C4-2B (cell line): ENCODE measurements around the gene OR2V2.

Source experiments
- H3K27ac ChIP-seq: fragments of 450-650 bp; 2 replicates; pipeline ENCODE4 v1.5.1; 2017
- ZFX ChIP-seq: fragments of 450-650 bp; IDR thresholded peaks from 2 replicates; pipeline ENCODE4 v1.6.1; 2017
- TF ChIP-seq, protein P1 (sequence below): fragments of 450-650 bp; conservative IDR thresholded peaks from 2 replicates; pipeline ENCODE4 v1.5.1; 2017; ENCODE audit warnings: mild to moderate bottlenecking

Gene OR2V2

DNA sequence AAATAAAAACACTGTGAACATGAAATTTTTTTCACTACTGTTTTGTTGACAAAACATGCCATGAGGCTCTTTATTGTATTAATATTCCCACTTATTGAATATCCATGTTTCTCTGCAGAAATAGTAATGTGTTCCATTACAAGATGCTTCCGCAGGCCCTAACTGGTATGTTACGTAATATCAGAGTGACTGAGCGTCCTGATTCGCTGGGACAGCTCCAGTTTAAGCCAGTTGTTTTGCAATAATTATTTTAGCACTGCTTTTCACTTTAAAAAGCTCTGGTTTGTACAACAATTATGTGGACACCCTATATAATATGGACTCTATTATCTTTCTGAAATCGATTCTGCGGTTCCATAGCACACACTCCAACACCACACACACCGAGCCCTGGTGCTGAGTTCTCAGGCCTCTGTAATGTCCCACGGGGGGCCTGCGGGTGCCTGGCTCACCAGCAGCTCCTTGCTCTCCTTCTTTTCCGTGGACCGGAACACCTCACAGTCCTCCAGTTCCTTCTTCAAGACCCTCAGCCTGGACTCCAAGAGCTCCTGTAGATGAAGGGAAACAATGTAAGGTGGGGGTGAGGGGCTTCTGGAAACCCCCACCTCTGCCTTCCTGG lies 55.8 kb downstream of the OR2V2 start:
- H3K27ac ChIP-seq: no peak overlapping the region
- TF ChIP-seq, protein P1, sequence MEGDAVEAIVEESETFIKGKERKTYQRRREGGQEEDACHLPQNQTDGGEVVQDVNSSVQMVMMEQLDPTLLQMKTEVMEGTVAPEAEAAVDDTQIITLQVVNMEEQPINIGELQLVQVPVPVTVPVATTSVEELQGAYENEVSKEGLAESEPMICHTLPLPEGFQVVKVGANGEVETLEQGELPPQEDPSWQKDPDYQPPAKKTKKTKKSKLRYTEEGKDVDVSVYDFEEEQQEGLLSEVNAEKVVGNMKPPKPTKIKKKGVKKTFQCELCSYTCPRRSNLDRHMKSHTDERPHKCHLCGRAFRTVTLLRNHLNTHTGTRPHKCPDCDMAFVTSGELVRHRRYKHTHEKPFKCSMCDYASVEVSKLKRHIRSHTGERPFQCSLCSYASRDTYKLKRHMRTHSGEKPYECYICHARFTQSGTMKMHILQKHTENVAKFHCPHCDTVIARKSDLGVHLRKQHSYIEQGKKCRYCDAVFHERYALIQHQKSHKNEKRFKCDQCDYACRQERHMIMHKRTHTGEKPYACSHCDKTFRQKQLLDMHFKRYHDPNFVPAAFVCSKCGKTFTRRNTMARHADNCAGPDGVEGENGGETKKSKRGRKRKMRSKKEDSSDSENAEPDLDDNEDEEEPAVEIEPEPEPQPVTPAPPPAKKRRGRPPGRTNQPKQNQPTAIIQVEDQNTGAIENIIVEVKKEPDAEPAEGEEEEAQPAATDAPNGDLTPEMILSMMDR: no peak
- no peak for TF ChIP-seq ZFX

DNA sequence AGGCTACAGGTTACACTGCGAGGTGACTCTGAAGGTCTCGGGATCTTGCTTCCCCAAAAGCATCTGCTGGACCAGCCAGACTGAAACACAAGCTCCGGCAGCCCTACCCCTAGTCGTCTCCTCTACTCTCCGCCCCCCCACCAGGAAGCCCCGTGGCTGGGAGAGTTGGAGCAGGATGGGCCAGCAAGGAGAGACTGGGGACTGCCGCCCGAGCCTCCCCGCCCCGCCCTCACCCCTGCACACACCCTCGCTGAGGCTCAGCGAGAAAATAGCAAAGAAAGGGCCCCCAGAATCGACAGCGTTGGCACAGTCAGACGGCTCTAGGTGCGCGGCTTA lies 56.4 kb downstream of the OR2V2 start:
- no peak for TF ChIP-seq ZFX
- H3K27ac ChIP-seq: no peak overlapping the region

DNA sequence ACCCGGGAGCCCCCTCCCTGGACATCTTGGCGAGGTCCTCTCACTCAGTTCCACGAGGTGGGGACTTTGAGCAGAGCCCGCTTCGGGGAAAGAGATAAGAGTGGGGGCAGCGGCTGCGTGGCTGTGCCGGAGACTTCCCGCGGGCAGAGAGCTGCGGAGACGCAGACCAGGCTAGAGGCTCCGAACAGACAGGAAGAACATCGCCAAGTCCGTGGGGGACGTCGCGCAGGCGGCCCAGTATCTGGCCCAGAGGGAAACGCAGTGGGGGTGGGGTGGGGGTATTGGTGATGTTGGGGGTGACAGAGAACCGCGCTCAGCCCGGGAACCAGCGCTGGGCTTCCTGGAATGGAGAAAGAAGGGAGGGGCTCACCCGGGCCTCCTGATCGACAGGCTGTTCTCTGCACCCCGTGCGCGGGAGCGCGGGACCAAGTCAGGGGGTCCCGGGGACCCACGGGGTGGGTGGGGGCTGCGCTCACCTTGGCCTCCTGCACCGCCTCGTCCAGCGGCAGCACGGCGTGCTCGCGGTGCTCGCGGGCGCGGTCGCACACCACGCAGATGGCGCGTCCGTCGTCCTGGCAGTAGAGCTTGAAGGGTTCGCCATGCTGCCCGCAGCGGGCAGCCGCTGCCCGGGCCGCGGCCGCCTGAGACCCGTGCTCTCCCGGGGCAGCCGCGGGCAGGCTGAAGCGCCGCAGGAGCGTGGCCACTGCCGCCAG lies 56.9 kb downstream of the OR2V2 start:
- no peak for TF ChIP-seq ZFX
- TF ChIP-seq, protein P1: no peak
- H3K27ac ChIP-seq: no peak overlapping the region; the same call in 1 of the 2 replicates

DNA sequence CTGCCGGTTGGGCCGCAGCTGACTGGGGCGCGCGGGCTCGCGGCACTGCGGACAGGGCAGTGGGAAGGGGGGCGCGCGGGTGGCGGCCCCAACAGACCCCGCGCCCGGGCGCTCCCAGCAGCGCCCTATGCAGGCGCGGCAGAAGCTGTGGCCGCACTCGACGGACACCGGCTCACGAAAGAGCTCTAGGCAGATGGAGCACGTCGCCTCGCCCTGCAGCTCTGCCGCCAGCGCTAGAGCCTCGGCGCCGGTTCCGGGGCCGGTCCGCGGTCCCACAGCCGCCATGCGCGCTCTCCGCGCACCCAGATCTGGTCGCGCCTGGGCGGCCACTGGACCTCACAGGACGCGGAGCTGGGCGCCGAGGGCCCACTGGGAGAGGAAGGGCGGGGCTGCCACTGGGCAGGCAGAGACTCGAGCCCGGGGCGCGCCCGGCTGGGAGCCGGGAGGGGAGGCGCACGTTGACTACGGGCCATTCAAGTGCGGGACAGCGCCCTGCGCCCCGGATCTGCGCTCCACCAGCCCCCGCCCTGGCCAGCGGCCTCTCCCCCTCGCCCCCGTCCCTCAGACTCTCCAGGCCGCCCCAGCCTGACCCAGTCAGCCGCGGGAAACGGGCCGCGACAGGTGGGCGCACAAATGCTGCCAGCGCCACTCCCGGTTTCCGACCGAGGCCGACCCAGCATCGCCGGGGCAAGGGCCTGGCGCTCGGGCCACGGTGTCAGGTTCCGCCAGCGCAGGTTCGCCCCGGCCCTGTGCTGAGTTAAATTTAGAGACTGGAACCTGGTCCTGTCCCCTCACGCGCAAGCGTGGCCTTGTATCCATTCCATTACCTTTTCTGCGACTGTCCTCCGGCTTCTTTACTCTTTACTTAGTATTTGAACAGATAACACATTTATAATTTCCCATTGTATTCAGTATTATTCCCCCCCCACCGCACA lies 57.7 kb downstream of the OR2V2 start, which contains the start of gene TRIM7:
TRIM7 (minus strand) TSS at position 371 of the 935 bp plus-strand sequence; CDS start at position 285, 86 bp downstream.
- 0 out of 2 replicates have a peak, but pooled peaks have one; percentile 25 for TF ChIP-seq ZFX
- TF ChIP-seq, protein P1: no peak
- H3K27ac ChIP-seq: no peak within 1 kb of the TSS; the same call in 1 of the 2 replicates

DNA sequence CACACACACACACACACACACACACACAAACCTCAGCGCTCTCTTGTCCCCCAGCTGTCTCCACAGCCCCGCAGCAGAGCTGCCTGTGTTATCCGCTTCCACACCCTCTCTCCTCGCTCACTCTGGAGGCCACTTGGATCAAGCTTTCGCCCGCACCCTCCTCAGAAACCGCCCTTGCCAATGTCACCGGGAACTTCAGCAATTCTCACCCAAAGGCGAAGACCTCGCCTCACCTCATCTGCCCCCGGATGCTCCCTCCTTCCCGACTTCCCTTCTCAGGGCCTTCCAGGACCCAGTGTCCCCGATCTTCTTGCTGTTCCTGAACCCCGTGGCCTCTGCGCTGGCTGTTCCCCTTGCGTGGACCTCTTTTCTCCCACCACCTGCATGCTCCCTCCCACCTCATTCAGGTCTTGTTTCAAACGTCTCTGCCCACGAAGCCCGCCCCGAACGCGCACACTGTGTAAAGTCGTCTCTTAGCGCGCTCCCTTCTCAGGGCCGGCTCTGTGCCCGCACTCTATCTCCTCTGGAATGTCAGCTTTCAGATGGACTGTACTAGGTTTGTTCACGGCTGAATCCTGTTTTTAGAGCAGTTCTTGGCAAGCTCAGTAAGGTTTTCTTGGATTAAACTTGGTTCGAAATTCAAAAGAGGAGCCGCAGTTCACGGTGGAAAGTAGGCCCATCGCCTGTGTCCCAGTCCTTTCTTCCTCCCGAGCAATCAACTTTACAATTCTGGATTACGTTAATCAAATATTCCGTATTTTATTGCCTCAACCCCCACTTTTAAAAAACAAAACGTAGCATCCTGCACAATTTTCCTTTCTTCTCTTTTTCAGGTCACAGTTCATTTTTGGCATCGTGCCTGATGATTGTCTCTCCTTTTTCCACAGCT lies 58.6 kb downstream of the OR2V2 start:
- H3K27ac ChIP-seq: no peak overlapping the region; the same call in 1 of the 2 replicates
- no peak for TF ChIP-seq ZFX
- TF ChIP-seq, protein P1: no peak

DNA sequence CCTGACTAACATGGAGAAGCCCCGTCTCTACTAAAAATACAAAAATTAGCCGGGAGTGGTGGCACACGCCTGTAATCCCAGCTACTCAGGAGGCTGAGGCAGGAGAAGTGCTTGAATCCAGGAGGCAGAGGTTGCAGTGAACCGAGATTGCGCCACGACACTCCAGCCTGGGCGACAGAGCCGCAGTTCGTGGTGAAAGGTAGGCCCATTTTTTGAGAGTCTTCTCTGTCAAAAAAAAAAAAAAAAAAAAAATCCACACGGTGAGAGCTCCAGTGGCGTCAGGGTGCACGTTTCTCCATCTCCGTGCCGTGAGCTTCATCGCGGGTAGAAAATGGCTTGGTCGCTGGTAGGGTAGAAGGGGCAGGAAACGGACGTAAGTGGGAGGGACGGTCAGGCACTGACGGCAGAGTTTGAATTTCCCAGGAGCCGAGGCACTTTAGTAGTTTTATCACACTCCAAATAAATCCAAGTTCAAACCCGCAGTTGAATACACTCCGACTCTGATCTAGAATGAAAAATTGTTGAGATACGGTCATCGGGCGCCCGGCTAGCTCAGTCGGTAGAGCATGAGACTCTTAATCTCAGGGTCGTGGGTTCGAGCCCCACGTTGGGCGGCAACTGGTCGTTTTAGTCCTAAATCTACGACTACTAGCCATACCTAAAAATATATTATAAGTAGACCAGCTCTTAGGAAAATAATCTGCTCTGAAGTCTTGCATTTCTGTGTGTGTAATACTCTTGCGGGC lies 60.0 kb downstream of the OR2V2 start:
- peak overlapping the region; percentile 77 for H3K27ac ChIP-seq
- TF ChIP-seq ZFX: no peak

DNA sequence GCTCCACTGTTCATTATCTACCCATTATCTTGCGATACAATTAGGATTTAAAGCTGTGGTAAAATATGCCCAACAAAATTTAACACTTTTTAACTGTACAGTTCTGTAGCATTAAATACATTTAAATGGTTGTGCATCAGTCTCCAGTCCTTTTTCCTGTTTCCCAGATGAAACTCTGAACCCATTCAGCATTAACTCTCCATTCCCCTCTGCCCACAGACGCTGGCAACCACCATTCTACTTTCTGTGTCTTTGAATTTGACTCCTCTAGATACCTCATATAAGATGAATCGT lies 60.5 kb downstream of the OR2V2 start:
- TF ChIP-seq ZFX: no peak
- TF ChIP-seq, protein P1: no peak

More for the DNA sequence above, 60.5 kb downstream of the OR2V2 start:
- no peak overlapping the region for H3K27ac ChIP-seq
